K562 (cell line): ENCODE measurements around the gene MBNL1. TPM values are rescaled to one million over a fixed set of nuclear protein-coding genes. Genes with fewer than 3 reads are reported as not detected.

ENCODE experiments used
- E2F6 ChIP-seq, 2 experiments: IDR thresholded peaks; 2 replicates each; pipeline ENCODE4 v1.6.1; 2011; ENCODE audit warnings: borderline replicate concordance in 1 of 2, control low read depth in 1 of 2, low read depth in 1 of 2, low read length in 1 of 2, mild to moderate bottlenecking in 1 of 2, mixed read lengths in 1 of 2, moderate library complexity in 1 of 2; ENCODE audit not compliant: insufficient read depth in 1 of 2, insufficient read length in 1 of 2, poor library complexity in 1 of 2, severe bottlenecking in 1 of 2; ENCODE audit errors: extremely low read depth in 1 of 2
- HMBOX1 ChIP-seq: sonication (generic); IDR thresholded peaks from 2 replicates; pipeline ENCODE4 v1.6.1; 2016
- L3MBTL2 ChIP-seq: fragments of 450-650 bp; IDR thresholded peaks from 2 replicates; pipeline ENCODE4 v1.6.1; 2016; ENCODE audit warnings: mild to moderate bottlenecking, moderate library complexity
- MGA ChIP-seq: fragments of 450-650 bp; IDR thresholded peaks from 2 replicates; pipeline ENCODE4 v1.6.1; 2016; ENCODE audit warnings: mild to moderate bottlenecking, moderate library complexity
- RFX1 ChIP-seq: fragments of 450-650 bp; IDR thresholded peaks from 2 replicates; pipeline ENCODE4 v1.6.1; 2016; ENCODE audit warnings: mild to moderate bottlenecking, moderate library complexity
- ZNF592 ChIP-seq: fragments of 450-650 bp; IDR thresholded peaks from 2 replicates; pipeline ENCODE4 v1.6.1; 2017; ENCODE audit warnings: antibody characterized with exemption, mild to moderate bottlenecking
- polyA plus RNA-seq, 8 experiments: library from polyadenylated mRNA; depleted of rRNA in 4 of 8; stranded (reverse) in 5 of 8; unstranded in 3 of 8; fragments of >200 nt; fragmentation: Nextera tagmentation in 2 of 8; fragmentation: Illumina TruSeq in 1 of 8; extraction: Ambion mirVana in 2 of 8; extraction: Trizol in 1 of 8; gene quantifications; 2 replicates each; pipeline versions ENCODE4 v1.2.1 to v1.2.3, GENCODE V29; 2011 to 2014; ENCODE audit warnings: inconsistent platforms in 1 of 8, missing spikeins in 1 of 8
- total RNA-seq, 7 experiments: library from RNA; depleted of rRNA in 6 of 7; stranded (reverse); fragments of >200 nt in 6 of 7; fragmentation: Illumina TruSeq in 2 of 7; extraction: Trizol in 2 of 7; gene quantifications; 2 replicates each; pipeline versions ENCODE4 v1.2.1 to v1.2.3, GENCODE V29; 2011 to 2021; ENCODE audit warnings: low replicate concordance in 1 of 7

Gene MBNL1
- total and polyA plus RNA-seq, 9 of the 15 experiments (the other 6 are each of a cell fraction or from before 2014, with no cell fraction given): 70.3 to 243 (median 220) TPM

GRCh38 chr3:152258448-152259393, 10.0 kb upstream of the MBNL1 start (continued):
- TF ChIP-seq ZNF592 (0 out of 2 replicates have a peak, but pooled peaks have one; percentile 40), E2F6 (IDR thresholded peaks at IDR 0.05; ENCODE audit: borderline replicate concordance in 1 of 2, extremely low read depth in 1 of 2, insufficient read depth in 1 of 2, insufficient read length in 1 of 2, low read depth in 1 of 2, low read length in 1 of 2, poor library complexity in 1 of 2, severe bottlenecking in 1 of 2) (peak in 1 of 2 experiments; percentile 13), HMBOX1 (peak; percentile 92), L3MBTL2 (peak; percentile 78; the same call in 1 of the 2 replicates), RFX1 (peak; percentile 37; the same call in 1 of the 2 replicates), MGA (peak; percentile 55; the same call in 1 of the 2 replicates)
